ENCODE measurements around the gene ACKR1.

The ACKR1 gene

DNA sequence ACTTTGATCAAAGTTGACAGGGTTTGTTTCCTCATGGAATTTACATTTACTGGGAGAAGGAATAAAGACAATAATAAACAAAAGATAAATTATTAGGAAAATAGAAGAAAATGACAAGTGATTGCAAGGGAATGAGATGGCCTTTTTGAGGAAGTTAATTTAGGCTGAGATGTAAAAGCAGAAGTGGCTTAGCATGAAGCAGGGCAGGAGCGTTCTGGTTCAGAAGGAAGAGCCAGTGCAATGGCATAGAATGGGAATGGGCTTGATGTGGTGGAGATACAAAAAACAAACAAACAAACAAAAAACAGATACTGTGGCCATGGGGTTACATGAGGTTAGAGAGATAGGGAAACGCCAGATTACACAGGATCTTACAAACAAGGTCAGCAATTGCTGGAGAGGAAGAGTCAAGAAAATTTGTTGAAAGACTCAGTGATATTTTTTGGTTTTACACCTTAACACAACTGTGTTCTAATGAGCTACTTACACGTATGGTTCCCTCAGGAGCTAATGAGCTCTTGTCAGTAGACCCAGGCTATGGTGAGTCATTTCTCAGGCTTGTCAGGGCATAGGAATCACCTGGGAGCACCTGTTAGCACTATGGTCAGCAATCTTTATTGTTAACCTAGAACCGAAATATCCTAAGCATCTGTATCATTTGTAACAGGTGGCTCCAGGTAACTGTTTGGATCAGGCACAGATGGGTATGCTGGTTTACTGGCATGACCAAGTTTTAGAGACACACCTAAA lies 42.0 kb upstream of the ACKR1 start:
- Histone ChIP-seq H3K27ac (ENCODE audit: low read length) (no peak overlapping the region), H3K4me3 (ENCODE audit: low read length) (no peak overlapping the region), H3K79me2 (ENCODE audit: low read length) (no peaks in the 10 kb centered on the region), H3K27me3 (ENCODE audit: low read depth, low read length) (peaks cover 32% of the 10 kb centered on the region), H4K20me1 (ENCODE audit: insufficient read depth, low read length) (no peaks in the 10 kb centered on the region), H3K9me3 (ENCODE audit: insufficient read depth, low read length) (no peaks in the 10 kb centered on the region), H3K4me2 (ENCODE audit: low read length) (no peak overlapping the region), H3K9ac (ENCODE audit: low read length) (no peak overlapping the region), H3K36me3 (replicated peaks; ENCODE audit: low read depth, low read length) (no peaks in the 10 kb centered on the region), H3K4me1 (ENCODE audit: low read length) (peaks cover 10% of the 10 kb centered on the region), H2AFZ (ENCODE audit: low read depth, low read length) (no peak overlapping the region)
- TF ChIP-seq EZH2phosphoT487 (IDR thresholded peaks at IDR 0.05; ENCODE audit: low read depth) = no peak
- TF ChIP-seq, protein P1, sequence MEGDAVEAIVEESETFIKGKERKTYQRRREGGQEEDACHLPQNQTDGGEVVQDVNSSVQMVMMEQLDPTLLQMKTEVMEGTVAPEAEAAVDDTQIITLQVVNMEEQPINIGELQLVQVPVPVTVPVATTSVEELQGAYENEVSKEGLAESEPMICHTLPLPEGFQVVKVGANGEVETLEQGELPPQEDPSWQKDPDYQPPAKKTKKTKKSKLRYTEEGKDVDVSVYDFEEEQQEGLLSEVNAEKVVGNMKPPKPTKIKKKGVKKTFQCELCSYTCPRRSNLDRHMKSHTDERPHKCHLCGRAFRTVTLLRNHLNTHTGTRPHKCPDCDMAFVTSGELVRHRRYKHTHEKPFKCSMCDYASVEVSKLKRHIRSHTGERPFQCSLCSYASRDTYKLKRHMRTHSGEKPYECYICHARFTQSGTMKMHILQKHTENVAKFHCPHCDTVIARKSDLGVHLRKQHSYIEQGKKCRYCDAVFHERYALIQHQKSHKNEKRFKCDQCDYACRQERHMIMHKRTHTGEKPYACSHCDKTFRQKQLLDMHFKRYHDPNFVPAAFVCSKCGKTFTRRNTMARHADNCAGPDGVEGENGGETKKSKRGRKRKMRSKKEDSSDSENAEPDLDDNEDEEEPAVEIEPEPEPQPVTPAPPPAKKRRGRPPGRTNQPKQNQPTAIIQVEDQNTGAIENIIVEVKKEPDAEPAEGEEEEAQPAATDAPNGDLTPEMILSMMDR (IDR thresholded peaks at IDR 0.05; ENCODE audit: low read depth, low read length) = no peak

DNA sequence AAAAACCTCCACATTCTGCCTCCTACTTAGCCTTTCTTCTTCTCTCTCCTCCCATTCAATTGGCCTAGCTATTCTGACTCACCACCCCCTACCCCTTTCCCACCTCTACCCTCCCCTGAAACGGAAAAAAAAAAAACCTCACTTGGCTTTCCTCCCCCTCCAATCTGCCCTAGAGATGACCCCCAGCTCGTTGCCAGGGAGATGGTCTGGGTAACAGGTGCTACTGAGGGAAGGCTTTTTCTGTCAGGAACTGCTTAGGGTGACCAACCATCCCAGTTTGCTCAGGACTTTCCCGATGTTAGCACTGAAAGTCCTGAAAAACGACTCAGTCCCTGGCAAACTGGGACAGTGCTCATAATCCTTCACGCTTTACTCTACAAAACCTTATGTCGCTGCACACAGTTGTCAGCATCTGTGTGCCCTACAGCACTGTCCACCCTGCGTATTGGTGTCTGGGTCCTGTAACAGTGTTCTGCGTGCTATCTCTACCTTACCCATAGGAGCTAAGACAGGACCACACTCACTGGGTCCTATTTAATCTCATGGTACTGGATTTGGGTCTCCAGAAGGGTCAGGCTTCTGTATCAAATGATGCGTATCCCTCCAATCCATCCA lies 41.0 kb upstream of the ACKR1 start:
- Histone ChIP-seq H3K36me3 (replicated peaks; ENCODE audit: low read depth, low read length) (no peaks in the 10 kb centered on the region), H3K79me2 (ENCODE audit: low read length) (no peaks in the 10 kb centered on the region), H3K4me1 (ENCODE audit: low read length) (peaks cover 10% of the 10 kb centered on the region), H3K27ac (ENCODE audit: low read length) (no peak overlapping the region), H3K27me3 (ENCODE audit: low read depth, low read length) (peaks cover 36% of the 10 kb centered on the region), H3K9me3 (ENCODE audit: insufficient read depth, low read length) (no peaks in the 10 kb centered on the region), H3K4me3 (ENCODE audit: low read length) (no peak overlapping the region), H4K20me1 (ENCODE audit: insufficient read depth, low read length) (no peaks in the 10 kb centered on the region), H3K9ac (ENCODE audit: low read length) (no peak overlapping the region), H3K4me2 (ENCODE audit: low read length) (no peak overlapping the region), H2AFZ (ENCODE audit: low read depth, low read length) (no peak overlapping the region)
- TF ChIP-seq, protein P1 (IDR thresholded peaks at IDR 0.05; ENCODE audit: low read depth, low read length) = no peak
- TF ChIP-seq EZH2phosphoT487 (IDR thresholded peaks at IDR 0.05; ENCODE audit: low read depth) = no peak

DNA sequence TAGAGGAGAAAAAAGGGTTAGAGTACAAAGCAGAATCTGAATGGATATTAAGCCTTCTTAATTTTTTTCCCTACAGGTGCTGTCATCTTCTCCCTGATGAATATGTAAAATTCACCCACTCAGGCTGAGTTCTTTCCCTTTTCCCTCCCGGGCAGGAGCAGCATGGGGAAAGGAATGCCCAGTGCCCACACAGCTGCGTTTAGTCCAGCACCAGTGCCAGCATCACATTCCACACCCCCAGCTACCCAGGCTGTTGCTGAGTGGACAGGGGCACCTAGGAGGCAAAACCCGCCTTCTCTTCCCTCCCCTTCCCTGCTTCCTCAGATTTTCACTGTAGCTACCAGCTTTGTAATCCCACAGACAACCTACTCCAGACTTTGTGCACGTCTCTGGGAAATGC lies 36.6 kb upstream of the ACKR1 start:
- Histone ChIP-seq H3K4me3 (ENCODE audit: low read length) (no peak overlapping the region), H2AFZ (ENCODE audit: low read depth, low read length) (no peak overlapping the region), H4K20me1 (ENCODE audit: insufficient read depth, low read length) (no peaks in the 10 kb centered on the region), H3K9ac (ENCODE audit: low read length) (no peak overlapping the region), H3K4me1 (ENCODE audit: low read length) (no peaks in the 10 kb centered on the region), H3K27me3 (ENCODE audit: low read depth, low read length) (peaks cover 49% of the 10 kb centered on the region), H3K4me2 (ENCODE audit: low read length) (no peak overlapping the region), H3K27ac (ENCODE audit: low read length) (no peak overlapping the region), H3K79me2 (ENCODE audit: low read length) (no peaks in the 10 kb centered on the region), H3K36me3 (replicated peaks; ENCODE audit: low read depth, low read length) (no peaks in the 10 kb centered on the region), H3K9me3 (ENCODE audit: insufficient read depth, low read length) (no peaks in the 10 kb centered on the region)
- TF ChIP-seq, protein P1 (IDR thresholded peaks at IDR 0.05; ENCODE audit: low read depth, low read length) = no peak
- TF ChIP-seq EZH2phosphoT487 (IDR thresholded peaks at IDR 0.05; ENCODE audit: low read depth) = no peak

DNA sequence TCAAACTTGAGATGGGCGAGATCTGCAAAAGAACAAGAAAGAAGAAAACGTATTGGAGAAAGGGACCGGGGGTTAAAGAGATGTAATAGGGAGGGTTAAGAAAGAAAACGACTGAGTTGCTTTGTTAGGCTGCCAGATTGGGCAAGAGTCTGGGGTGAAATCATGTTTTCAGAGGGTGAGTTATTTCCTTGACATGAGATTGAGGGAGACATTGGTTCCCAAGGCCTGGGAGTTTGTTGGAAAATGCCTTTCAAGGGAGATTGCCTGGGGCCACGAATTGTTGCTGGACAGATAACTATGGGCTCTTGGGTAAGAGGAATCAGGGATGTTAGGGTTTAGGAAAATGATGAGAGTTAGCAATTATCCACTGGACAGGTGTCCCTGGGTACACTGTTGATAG lies 34.0 kb upstream of the ACKR1 start:
- no peaks in the 10 kb centered on the region for H3K4me1 ChIP-seq (ENCODE audit: low read length)
- no peaks in the 10 kb centered on the region for H3K36me3 ChIP-seq (replicated peaks; ENCODE audit: low read depth, low read length)
- H3K27me3 ChIP-seq (ENCODE audit: low read depth, low read length) = peaks cover 49% of the 10 kb centered on the region
- no peak for TF ChIP-seq EZH2phosphoT487 (IDR thresholded peaks at IDR 0.05; ENCODE audit: low read depth)
- TF ChIP-seq, protein P1 (IDR thresholded peaks at IDR 0.05; ENCODE audit: low read depth, low read length) = no peak
- H3K9ac ChIP-seq (ENCODE audit: low read length) = no peak overlapping the region
- H3K4me2 ChIP-seq (ENCODE audit: low read length) = no peak overlapping the region
- H3K4me3 ChIP-seq (ENCODE audit: low read length) = no peak overlapping the region
- H3K9me3 ChIP-seq (ENCODE audit: insufficient read depth, low read length) = no peaks in the 10 kb centered on the region
- H3K79me2 ChIP-seq (ENCODE audit: low read length) = no peaks in the 10 kb centered on the region
- peaks cover 7% of the 10 kb centered on the region; the same call in 1 of the 2 replicates for H4K20me1 ChIP-seq (ENCODE audit: insufficient read depth, low read length)
- H2AFZ ChIP-seq (ENCODE audit: low read depth, low read length) = no peak overlapping the region
- H3K27ac ChIP-seq (ENCODE audit: low read length) = no peak overlapping the region
